Dedifferentiated amniotic fluid mesenchymal stem cell (primary cell): ENCODE measurements around the gene FCHSD2.
"Not testable (repeated sequence)": the region's sequence is repeated elsewhere in the genome, so short reads cannot be mapped to it uniquely, and the experiment has no call there.

Experiments used
- DNase-seq: peaks from one replicate; pipeline ENCODE4 v3.0.0-alpha.2; 2016; ENCODE audit errors: extremely low spot score

The FCHSD2 gene

DNA sequence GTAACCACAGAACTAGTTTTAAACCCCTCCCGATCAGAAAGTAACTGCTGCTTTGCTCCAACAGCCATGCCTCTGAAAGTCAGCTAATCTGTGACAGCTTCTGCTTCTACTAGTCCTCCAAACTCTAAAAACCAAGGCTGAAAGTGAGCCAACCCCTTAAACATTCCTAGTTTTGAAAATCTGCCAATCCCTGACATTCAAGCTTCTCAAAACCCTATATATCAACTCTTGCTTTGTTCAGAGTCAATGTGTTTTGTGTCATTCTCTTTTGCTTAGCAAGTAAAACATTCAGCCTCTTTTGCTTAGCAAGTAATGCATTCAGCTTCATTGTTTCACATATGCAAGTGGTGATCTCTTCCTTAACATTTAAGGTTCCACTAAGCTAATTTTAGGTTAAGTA lies 271.0 kb downstream of the FCHSD2 start:
- DNase-seq = no peak

DNA sequence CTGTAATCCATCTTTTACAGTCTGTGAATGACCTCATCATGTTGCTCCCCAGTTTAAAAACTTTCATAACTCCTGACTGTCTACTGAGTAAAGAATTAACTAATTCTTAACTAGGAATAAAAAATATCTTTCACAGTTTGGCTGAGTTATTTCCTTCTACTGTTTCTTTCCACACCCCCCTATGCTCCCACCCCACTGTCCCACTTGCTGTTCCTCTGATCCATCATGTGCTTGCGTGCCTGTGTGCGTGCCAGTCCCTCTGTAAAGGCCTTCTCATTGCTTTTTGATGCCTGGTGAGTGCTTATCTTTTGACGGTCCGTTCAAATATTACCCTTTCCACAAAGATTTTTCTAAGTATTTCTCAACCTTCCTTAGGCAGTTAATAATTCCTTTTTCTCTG lies 272.3 kb downstream of the FCHSD2 start:
- no peak for DNase-seq

DNA sequence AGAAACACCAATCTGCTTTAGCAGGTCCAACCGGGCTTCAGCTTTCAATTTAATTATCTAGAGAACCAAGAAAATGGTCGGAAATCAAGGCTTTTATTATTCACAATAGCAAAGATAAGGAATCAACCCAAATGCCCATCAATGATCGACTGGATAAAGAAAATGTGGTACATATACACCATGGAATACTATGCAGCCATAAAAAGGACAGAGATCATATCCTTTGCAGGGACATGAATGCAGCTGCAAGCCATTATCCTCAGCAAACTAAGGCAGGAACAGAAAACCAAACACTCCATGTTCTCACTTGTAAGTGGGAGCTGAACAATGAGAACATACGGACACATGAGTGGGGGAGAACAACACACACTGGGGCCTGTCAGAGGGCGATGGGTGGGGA lies 274.1 kb downstream of the FCHSD2 start:
- DNase-seq = no peak

DNA sequence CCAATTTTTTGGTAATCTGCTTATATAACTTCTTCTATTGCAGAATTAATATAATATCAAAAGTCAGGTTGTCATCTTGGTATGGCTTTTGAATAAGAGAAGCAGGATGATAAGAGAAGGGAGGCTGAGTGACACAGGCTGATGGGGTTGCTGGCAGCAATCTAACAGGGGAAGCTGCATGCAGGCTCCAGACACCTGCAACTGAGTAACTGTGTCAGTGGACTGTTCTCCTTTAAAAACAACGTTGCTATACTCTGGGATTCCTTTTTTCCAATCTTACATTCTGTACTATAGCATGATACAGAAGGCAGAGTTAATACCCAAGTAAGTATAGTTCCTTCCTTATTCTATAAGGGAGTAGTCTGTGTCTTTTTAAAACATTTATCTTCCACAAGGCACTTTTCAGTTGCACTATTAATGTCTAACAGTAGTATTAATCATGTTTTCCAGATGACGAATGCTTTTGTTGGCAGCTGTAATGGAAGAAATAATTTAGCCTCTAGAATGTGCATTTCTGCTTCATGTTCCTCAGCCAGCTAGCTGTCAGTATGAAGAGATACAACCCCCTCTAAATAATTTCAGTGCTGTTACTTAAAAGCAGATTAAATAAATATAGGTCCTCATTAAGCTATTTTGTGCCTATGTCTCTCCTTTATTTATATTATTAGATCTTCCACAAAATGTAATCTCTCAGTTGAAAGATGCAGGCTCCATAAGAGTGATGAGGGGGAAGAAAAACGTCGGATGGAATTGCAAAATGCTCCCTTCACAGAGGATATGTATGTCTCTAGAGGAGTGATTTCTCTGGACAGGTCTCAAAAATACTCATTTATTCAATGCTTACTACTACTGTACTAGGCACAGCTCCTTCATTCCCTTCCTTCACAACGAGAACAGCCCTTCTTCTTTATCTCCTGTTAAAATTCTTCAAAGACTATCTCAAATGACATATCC lies 277.1 kb downstream of the FCHSD2 start:
- DNase-seq = no peak

DNA sequence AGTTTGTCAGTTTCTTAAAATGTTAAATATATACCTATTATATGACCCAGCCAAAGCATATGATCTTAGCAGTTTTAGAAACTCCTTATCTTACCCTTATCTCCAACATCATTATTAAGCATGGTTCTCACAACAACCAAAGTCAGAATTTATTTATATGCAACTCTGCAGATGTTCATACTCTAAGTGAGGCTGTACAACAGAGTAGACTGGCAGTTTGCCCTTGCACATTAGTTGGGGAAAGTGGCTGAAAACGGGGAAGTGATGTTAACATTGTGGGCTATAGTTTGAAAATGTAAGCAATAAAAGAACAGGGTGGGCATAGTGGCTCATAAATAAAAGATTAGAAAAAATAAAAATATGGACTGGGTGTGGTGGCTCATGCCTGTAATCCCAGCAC lies 278.2 kb downstream of the FCHSD2 start:
- no peak for DNase-seq

DNA sequence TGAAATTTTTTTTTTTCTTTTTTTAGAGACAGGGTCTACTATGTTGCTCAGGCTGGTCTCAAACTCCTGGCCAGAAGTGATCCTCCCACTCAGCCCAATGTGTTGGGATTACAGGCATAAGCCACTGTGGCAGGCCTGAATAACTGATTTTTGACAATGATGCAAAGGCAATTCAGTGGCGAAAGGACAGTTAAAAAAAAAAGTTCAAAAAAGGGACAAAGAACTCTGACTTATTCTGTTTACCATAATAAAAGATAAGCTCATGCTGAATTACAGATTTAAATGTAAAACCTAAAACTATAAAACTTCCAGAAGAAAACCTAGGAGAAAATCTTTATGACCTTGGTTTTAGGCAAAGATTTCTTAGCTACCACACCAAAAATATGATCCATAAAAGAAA lies 279.0 kb downstream of the FCHSD2 start:
- DNase-seq = no peak

DNA sequence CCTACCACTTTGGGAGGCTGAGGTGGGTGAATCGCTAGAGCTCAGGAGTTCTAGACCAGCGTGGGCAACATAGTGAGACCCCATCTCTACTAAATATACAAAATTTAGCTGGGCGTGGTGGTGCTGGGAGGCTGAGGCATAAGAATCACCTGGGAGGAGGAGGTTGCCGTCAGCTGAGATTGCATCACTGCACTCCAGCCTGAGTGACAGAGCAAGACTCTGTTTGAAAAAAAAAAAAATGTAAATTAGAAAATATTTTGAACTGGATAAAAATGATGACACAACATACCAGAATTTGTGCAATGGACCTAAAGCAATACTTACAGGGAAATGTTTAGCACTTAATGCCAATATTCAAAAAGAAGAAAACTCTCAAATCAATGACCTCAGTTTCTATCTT lies 281.5 kb downstream of the FCHSD2 start:
- DNase-seq = no peak

DNA sequence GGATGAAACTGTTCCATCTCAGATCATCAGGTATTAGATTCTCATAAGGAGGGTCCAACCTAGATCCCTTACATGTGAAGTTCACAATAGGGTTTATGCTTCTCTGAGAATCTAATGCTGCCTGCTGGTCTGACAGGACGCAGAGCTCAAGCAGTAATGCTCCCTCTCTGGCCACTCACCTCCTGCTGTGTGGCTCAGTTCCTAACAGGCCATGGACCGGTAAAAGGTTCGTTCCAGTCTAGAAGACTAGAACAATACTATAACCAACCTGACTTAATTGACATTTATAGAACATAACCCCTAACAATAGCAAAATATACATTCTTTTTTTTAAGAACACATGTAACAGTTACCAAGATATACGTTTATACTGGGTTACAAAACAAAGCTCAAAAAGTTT lies 282.1 kb downstream of the FCHSD2 start:
- no peak for DNase-seq

DNA sequence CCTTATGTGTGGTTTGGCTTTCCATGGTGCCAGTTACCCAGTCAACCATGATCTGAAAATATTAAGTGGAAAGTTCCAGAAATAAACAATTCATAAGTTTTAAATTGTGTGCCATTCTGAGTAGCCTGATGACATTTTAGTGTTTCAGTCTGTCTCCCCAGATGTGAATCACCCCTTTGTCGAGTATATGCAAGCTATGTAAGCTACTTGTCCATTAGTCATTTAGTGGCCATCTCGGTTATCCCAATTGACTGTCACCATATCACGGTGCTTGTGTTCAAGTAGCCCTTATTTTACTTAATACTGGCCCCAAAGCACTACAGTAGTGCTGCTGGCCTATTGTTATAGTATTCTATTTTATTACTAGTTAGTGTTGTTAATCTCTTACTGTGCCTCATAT lies 283.0 kb downstream of the FCHSD2 start:
- no peak for DNase-seq

DNA sequence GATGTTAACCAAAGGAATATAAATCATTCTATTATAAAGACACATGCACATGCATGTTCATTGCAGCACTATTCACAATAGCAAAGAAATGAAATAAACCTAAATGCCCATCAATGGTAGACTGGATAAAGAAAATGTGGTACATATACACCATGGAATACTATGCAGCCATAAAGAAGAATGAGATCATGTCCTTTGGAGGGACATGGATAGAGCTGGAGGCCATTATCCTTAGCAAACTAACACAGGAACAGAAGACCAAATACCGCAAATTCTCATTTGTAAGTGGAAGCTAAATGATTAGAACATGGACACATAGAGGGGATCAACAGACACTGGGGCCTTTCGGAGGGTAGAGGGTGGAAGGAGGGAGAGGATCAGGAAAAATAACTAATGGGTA lies 283.9 kb downstream of the FCHSD2 start:
- DNase-seq = not testable (repeated sequence)

DNA sequence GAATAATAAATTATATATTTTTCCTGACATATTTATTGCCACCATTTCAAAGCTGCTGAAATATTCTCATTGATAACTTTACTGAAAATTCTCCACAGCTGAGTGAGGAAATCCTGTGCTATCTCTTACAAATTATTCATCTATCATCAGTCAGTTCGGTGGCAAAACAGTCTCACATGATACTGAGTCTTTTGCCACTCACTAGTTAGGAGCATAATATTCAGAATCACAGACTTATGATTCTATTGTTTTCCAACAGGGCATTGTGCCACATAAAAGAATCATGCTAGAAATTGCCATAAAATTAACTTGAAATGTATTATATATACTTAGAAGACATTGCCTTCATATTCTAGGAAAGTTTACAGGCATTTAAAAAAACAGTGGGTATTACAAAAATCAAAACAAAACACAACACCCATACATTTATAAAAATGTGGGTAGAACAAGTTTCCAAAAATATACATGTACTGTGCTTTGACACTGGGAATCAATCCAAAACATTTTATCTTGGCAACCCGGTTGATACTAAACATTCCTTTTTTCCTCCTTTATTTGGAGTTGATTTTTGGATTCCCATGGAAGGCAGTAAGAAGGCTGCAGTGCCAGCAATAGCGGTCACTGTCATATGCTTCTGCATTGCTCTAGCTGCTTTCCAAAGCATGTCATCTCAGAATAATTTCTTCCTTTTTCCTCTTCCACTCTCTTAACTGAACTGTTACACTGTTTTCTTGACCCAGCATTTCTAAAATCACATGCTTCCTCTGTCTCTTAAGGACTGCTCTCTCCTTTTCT lies 285.4 kb downstream of the FCHSD2 start:
- DNase-seq = peak; percentile 58

DNA sequence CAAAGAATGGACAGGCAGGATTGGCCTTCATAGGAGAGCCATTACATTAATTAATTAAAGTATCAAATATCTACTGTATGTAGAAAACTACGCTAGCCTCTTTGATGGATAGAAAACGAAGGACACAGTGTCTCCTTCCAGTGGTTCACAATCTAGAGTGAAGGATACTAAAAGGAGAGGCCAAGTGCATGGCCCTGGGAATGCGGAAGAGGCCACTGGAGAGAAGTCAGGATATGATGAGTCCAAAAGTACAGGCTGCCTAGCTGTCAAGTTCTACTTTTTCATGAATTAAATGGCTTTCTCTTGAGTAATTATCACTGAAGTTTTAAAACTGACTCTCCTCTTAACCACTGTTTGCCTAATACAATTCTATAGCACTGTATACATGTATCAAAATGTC lies 286.1 kb downstream of the FCHSD2 start:
- DNase-seq = no peak

DNA sequence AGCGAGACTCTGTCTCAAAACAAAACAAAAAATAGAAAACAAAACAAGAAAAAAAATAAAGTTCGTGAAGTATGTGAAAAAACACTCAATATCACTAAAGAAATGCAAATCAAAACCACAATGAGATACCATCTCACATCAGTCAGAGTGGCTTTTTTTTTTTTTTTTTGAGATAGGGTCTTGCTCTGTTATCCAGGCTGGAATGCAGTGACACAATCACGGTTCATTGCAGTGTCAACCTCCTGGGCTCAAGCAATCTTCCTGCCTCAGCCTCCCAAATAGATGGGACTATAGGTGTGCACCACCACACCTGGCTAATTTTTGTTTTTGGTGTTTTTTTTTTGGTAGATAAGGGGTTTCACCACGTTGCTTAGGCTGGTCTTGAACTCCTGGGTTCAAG lies 290.4 kb downstream of the FCHSD2 start:
- no peak for DNase-seq

DNA sequence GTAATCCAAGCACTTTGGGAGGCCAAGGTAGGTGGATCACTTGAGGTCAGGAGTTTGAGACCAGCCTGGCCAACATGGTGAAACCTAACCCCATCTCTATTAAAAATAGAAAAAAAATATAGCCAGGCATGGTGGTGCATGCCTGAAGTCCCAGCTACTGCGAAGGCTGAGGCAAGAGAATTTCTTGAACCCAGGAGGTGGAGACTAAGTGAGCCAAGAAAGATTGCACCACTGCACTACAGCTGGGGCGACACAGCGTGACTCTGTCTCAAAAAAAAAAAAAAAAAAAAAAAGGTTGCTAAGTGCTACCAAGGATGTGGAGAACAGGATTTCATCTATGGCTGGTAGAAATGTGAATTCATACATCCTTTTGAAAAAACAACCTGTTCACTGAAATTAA lies 291.3 kb downstream of the FCHSD2 start:
- DNase-seq = no peak

DNA sequence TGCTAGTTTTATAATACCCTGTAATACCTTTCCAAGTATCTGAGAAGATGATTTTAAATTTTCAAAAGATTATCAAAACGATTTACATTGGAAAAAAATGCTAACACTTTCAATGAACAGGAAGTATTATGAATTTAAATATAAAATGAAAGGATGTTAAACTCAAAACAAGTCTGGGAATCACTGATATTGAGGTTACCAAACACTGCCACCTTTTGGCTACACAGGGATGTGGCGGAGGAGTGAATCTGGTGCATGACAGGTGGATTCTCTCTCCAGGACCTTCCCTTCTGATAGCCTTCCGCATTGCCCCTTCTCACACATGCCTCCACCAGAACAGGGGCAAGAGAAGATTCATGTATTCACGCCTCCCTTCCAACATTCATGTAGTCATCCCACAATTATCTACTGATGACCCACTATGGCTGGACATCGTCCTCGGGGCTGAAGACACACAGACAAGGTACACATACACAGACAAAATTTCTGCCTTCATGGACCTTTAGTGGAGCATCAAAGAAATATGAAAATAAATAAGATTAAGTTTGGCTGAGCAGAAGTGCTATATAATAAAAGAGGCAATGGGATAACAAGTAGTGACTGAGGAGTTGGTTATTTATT lies 293.2 kb downstream of the FCHSD2 start:
- DNase-seq = no peak

DNA sequence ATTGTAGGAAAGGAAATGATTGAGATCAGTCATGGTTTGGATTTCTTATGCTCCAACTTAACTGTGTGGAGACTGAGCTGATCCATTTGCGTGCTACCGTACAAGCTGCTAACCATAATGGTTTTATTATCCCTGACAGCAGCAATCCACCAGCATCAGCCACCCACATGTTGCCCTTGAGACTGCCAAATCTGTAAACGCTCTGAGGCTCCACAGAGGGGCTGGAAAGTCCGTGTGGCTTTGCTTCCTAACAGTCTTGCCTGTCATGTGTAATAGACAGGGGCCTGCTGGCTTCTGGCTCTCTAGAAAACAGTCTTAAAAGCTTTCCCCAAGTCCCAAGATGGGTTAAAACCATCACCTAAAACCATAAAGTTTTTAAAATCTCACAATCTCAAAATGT lies 297.8 kb downstream of the FCHSD2 start:
- DNase-seq = peak; percentile 79

DNA sequence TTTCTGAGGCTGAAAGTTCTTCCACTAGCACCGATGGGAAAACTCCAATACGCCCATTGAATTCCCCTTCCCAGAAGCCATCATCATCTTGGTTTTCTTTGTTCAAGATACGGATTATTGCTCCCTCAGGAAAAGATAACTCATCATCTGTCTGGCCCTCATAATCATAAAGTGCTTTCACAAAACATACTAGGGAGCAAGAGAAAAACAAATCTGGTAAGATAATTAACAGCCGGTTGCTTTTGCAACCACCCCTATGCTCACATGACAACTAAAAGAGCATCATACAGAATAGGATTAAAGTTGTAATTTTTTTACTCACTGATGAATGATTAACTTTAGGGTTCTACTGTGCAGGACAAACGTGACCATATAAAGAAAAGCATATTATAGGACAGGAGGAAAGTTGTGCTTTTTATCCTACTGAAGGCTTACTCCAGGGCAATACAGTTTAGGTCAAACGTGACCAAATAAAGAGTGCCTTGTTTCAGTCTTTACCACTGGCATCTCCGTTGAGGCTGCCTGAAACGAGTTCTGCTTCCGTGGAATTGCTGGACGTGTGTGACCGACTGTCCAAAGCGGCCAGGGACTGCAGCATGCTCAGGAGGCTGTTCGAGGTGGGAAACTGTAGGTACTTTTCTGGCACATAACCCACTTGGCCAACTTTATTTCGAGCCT lies 299.3 kb downstream of the FCHSD2 start:
- DNase-seq = no peak

DNA sequence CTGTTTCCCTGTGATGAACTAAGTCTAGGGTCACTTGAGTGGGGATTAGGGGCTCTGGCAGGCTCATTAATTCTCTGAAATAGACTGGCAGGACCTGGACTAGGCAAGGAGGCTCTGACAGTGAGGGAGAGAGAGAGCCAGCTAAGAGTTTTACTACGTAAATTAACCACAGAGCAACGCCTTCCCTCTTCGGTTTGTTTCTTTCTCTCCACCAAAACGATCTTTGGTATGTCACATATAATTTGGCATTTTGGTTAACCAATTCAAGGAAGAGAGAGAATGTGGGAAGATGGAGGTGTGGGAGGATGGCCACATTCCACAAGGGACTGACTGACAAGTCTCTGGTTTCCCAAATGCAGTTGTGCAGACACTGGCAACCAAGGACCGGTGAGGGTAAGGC lies 300.0 kb downstream of the FCHSD2 start:
- no peak for DNase-seq

DNA sequence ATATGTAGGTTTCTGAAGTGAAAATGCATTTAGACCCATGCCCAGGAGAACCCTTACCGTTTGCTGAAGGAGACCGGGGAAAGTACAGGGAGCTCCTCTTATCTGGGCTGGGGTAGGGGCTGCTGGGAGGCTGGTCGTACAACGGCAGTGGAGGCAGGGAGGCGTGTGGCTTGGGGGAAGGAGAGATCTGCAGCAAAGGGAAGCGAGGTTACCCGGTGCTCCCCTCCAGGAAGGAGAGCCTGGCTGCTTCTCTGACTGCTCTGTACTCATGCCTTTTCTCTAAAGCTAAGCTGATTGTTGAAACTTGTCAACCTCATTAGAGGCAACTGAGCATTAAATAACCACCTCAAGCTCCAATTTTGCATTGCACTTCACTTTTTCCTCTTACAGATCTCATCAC lies 300.7 kb downstream of the FCHSD2 start:
- DNase-seq = no peak

DNA sequence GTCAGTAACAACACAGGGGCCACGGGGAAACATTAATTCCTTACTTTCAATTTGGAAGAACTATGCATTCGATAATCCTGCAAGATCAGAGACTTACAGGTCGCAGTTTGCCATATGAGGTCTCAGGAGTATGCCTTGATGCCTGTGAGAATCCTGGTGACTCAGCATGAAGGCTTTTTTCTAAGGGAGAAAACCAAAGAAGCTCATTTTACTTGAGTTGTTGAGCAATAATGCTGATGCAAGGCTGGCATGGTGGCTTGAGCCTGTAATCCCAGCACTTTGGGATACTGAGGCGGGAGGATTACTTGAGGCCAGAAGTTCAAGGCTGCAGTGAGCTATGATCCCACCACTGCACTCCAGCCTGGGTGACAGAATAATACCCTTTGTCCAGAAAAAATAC lies 301.3 kb downstream of the FCHSD2 start:
- peak; percentile 90 for DNase-seq

DNA sequence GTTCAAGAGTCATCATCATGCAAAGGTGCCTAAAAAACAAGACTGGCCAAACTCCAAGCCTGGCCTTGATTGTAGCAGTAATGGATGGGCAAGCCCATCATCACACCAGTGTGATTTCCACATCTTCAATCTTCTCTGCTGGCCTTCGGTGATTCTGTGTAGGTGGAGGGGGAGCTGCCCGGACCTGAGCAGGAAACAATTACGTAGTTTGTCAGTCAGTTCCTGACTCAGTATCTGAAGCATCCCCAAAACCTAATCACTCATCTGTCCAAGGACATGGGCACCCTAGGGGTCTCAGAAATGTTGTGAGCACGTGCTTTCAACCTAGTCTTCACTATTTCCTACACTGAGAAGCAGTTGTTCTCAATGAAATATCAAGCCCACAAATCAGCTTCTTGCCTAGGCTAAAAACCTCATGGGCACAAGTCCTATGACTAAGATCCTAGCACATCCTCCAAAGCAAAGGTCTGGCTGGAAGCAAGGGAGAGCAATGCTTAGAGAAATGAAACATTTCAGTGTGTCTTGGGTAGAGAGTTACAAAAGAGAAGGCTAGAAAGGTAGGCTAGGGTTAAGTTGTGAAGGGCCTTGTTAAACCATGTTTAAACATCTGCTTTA lies 303.3 kb downstream of the FCHSD2 start:
- DNase-seq = no peak

DNA sequence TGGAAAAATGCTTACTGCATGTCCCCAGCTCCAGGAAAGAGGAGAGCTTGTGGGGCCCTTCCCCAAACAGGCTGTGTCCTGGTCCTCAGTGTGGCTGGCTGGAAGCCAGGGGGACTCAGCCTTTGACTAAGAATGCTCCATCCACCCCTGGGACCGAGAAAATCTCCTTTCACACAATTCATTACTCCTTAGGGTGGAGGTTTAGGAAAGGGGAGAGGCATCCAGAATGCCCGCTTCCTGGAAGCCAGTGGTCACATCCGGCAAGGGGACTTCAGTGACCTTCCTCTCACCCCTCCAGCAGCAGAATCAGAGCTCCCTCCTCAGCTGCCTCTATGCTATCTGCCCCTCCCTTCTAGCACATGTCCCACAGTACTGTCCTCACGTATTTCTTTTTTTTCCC lies 306.0 kb downstream of the FCHSD2 start:
- no peak for DNase-seq
